ENCODE data around the gene DYRK2.

DNA sequence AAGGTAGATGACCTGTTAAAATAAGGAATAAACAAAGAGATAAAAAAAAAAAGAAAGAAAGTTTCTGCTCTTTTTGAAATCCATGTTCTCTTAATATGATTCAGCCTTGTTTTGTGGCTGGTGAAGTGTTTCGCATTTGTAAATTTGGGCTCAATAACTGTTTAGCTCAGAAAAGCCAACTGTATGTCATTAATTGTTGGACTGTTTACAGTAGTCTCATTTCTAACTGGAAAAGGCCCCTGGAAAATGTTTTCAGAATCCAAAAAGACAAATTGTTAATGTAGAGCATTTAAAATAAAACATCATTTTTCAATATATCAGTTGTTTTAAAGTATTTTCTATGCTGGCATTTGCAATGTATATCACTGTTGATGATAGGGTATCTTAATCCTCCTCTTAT lies 47.4 kb upstream of the DYRK2 start:
- TF ChIP-seq, protein P1, sequence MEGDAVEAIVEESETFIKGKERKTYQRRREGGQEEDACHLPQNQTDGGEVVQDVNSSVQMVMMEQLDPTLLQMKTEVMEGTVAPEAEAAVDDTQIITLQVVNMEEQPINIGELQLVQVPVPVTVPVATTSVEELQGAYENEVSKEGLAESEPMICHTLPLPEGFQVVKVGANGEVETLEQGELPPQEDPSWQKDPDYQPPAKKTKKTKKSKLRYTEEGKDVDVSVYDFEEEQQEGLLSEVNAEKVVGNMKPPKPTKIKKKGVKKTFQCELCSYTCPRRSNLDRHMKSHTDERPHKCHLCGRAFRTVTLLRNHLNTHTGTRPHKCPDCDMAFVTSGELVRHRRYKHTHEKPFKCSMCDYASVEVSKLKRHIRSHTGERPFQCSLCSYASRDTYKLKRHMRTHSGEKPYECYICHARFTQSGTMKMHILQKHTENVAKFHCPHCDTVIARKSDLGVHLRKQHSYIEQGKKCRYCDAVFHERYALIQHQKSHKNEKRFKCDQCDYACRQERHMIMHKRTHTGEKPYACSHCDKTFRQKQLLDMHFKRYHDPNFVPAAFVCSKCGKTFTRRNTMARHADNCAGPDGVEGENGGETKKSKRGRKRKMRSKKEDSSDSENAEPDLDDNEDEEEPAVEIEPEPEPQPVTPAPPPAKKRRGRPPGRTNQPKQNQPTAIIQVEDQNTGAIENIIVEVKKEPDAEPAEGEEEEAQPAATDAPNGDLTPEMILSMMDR (IDR thresholded peaks at IDR 0.05; ENCODE audit: insufficient read depth, low read depth, low read length): no peak
- TF ChIP-seq EZH2 (IDR thresholded peaks at IDR 0.05; ENCODE audit: insufficient read depth, low read length): no peak
